Measurements from ENCODE around the gene ABLIM1.

DNA sequence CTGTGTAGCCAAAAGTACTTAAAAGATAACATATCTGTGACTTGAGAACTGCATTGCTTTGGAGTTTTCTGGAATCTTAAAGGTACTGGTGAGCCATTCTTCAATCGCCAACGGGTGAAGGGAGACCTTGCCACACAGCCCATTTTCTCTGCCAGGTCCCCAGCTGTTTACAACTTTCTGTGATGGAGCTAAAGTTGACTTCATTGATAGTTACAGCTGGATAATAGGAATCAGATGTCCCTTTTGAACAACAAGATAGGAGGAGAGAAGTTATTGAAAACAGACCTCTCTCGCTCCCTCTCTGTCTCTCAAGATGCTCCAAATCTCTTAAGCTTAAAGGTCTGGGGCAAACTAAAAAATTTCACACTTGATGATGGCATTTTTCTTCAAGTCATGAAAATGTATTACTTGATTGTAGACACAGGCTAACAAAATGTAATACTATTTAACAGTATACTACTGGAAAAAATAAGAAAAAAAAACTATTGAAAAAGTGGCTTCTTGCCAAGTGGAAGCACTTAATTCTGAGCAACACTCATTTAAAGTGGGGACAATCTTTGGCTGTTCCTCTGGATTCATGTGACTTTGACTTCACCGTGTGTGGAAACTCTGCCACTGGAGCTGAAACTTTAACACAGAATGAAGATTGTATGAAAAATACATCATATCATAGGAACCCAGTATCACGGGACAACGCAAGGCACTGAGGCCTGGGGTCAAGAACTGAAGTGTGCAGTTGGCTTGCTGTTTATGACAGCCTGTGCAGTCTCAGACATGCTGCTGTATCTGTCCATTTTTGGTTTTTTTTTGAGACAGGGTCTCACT is 175.4 kb downstream of the ABLIM1 start:
- TF ChIP-seq EZH2 (IDR thresholded peaks at IDR 0.05; ENCODE audit: insufficient read depth, low read length), result no peak
- TF ChIP-seq, protein P1, sequence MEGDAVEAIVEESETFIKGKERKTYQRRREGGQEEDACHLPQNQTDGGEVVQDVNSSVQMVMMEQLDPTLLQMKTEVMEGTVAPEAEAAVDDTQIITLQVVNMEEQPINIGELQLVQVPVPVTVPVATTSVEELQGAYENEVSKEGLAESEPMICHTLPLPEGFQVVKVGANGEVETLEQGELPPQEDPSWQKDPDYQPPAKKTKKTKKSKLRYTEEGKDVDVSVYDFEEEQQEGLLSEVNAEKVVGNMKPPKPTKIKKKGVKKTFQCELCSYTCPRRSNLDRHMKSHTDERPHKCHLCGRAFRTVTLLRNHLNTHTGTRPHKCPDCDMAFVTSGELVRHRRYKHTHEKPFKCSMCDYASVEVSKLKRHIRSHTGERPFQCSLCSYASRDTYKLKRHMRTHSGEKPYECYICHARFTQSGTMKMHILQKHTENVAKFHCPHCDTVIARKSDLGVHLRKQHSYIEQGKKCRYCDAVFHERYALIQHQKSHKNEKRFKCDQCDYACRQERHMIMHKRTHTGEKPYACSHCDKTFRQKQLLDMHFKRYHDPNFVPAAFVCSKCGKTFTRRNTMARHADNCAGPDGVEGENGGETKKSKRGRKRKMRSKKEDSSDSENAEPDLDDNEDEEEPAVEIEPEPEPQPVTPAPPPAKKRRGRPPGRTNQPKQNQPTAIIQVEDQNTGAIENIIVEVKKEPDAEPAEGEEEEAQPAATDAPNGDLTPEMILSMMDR (IDR thresholded peaks at IDR 0.05; ENCODE audit: insufficient read depth, low read depth, low read length), result no peak
